Common myeloid progenitor, CD34-positive (primary cell): ENCODE data around the gene UNC13A.

Source experiments
- CTCF ChIA-PET: fragments of 350-600 bp; sonication (Branson Sonifier 250); formaldehyde crosslinking; loops from one replicate; lab custom pipeline; 2021; ENCODE audit warnings: antibody characterized with exemption; lab: Charles Lee
- POLR2A ChIA-PET: fragments of 350-600 bp; sonication (Branson Sonifier 250); formaldehyde crosslinking; loops from one replicate; lab custom pipeline; 2021; ENCODE audit warnings: antibody characterized with exemption; lab: Charles Lee
- DNase-seq, 3 donors: peaks; one replicate each; pipeline versions ENCODE4 v3.0.0 to v3.0.0-alpha.2; 2013
- H3K27ac ChIP-seq, 2 experiments: 1 replicate in 1 of 2; 2 replicates in 1 of 2; pipeline ENCODE4 v1.7.0; 2013; ENCODE audit warnings: inconsistent platforms in 2 of 2, low read length in 2 of 2, mild to moderate bottlenecking in 2 of 2, low read depth in 1 of 2, moderate library complexity in 1 of 2; ENCODE audit not compliant: severe bottlenecking in 2 of 2, insufficient read depth in 1 of 2, poor library complexity in 1 of 2
- H3K27me3 ChIP-seq, 5 experiments: replicated peaks in 2 of 5; 1 replicate in 3 of 5; 2 replicates in 2 of 5; pipeline versions ENCODE4 v1.6.1 to v1.7.0; 2013; ENCODE audit warnings: low read length in 4 of 5, mild to moderate bottlenecking in 2 of 5, moderate library complexity in 2 of 5, inconsistent platforms in 1 of 5; ENCODE audit not compliant: insufficient read depth in 5 of 5, control insufficient read depth in 4 of 5
- H3K36me3 ChIP-seq, 4 experiments: 1 replicate in 2 of 4; 2 replicates in 2 of 4; pipeline versions ENCODE4 v1.6.1 to v1.7.0; 2013; ENCODE audit warnings: low read length in 3 of 4, control low read depth in 1 of 4, mild to moderate bottlenecking in 1 of 4; ENCODE audit not compliant: control insufficient read depth in 4 of 4, insufficient read depth in 4 of 4
- H3K4me1 ChIP-seq, 4 experiments: 1 replicate in 3 of 4; 2 replicates in 1 of 4; pipeline versions ENCODE4 v1.6.1 to v1.7.1; 2013; ENCODE audit warnings: low read length in 3 of 4, mild to moderate bottlenecking in 3 of 4, control low read depth in 1 of 4, inconsistent platforms in 1 of 4, moderate library complexity in 1 of 4; ENCODE audit not compliant: control insufficient read depth in 4 of 4, insufficient read depth in 4 of 4; ENCODE audit errors: control extremely low read depth in 1 of 4
- H3K4me3 ChIP-seq, 7 experiments: 1 replicate in 4 of 7; 2 replicates in 3 of 7; pipeline versions ENCODE4 v1.5.1 to v1.7.0; 2013; ENCODE audit warnings: mild to moderate bottlenecking in 7 of 7, low read length in 6 of 7, moderate library complexity in 6 of 7, inconsistent platforms in 2 of 7, low read depth in 2 of 7, control low read depth in 1 of 7; ENCODE audit not compliant: insufficient read depth in 4 of 7, control insufficient read depth in 1 of 7; ENCODE audit errors: extremely low read depth in 1 of 7
- H3K9me3 ChIP-seq, 5 experiments: 1 replicate in 4 of 5; 2 replicates in 1 of 5; pipeline versions ENCODE4 v1.6.1 to v1.7.1; 2013; ENCODE audit warnings: low read length in 4 of 5, mild to moderate bottlenecking in 2 of 5, inconsistent platforms in 1 of 5, low read depth in 1 of 5, moderate library complexity in 1 of 5; ENCODE audit not compliant: control insufficient read depth in 4 of 5, insufficient read depth in 2 of 5; ENCODE audit errors: control extremely low read depth in 1 of 5
- WGBS: methylation state at CpG from one replicate; pipeline ENCODE4 v1.1.5; 2013; ENCODE audit not compliant: insufficient coverage; 5-methylcytosine and 5-hydroxymethylcytosine counted together

The UNC13A gene

GRCh38 chr19:17721111-17721628 lies 33.0 kb upstream of the UNC13A start:
- ChIA-PET POLR2A (interaction anchor here (0.7 kb wide), 1 partner anchor 134 kb away, joined by 3 read pairs; no protein-coding TSS in a partner anchor), CTCF (interaction anchor here (0.6 to 1.0 kb wide), 2 partner anchors 24 to 149 kb away, joined by 3 read pairs; no protein-coding TSS in a partner anchor)
- no peaks in the 10 kb centered on the region for H3K9me3 ChIP-seq
- H3K36me3 ChIP-seq = peaks cover 4 to 29% (median 25%) of the 10 kb centered on the region in 4 experiments
- peak in 1 of 3 donors; percentile 11 for DNase-seq
- H3K4me3 ChIP-seq = peak overlapping the region in 5 of 7 experiments; percentile 77 to 93 (median 88)
- WGBS = 57% methylated on average over 9 of the region's 12 CpGs
- no peaks in the 10 kb centered on the region for H3K27me3 ChIP-seq
- peaks cover 2 to 51% (median 46%) of the 10 kb centered on the region in 4 experiments for H3K4me1 ChIP-seq
- H3K27ac ChIP-seq = peak overlapping the region in 1 of 2 experiments; percentile 39

DNA sequence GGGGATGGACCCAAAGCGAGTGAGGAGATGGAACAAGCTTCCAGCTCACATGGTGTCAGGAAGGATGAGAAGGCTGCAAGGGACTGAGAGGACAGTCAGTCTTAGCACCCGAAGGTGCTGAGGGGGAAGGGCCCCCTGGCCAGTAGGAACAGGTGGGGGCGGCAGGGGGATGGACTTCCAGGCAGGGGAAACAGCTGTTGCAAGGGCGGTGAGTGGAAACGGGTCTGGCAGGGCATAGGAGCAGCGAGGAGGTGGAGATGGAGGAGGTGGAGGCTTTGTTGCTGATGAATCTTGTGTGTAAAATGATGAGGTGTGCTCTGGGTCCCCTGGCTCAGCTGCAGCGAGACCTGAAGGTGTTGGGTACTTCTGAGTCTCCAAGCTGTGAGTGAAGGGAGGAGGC lies 32.3 kb upstream of the UNC13A start:
- Histone ChIP-seq H3K9me3 (no peaks in the 10 kb centered on the region), H3K36me3 (peaks cover 2 to 21% (median 19%) of the 10 kb centered on the region in 4 experiments), H3K27ac (peak overlapping the region in 1 of 2 experiments; percentile 78), H3K4me3 (peak overlapping the region; percentile 58 to 93 (median 82)), H3K4me1 (peaks cover 2 to 51% (median 46%) of the 10 kb centered on the region in 4 experiments), H3K27me3 (no peaks in the 10 kb centered on the region)
- CTCF ChIA-PET = interaction anchor here (0.7 to 2.6 kb wide), 3 partner anchors 24 to 46 kb away, joined by 3 to 9 read pairs (median 3); no protein-coding TSS in a partner anchor
- WGBS = 11% methylated on average over 7 of the region's 7 CpGs
- POLR2A ChIA-PET = interaction anchor here (0.7 to 1.2 kb wide), 2 partner anchors 57 to 135 kb away, joined by 3 read pairs; no protein-coding TSS in a partner anchor
- no peak for DNase-seq

- Histone ChIP-seq H3K4me3 (peak overlapping the region; percentile 58 to 93 (median 82)), H3K27me3 (no peaks in the 10 kb centered on the region), H3K36me3 (peaks cover 0 to 16% (median 13%) of the 10 kb centered on the region in 4 experiments), H3K4me1 (peaks cover 2 to 51% (median 46%) of the 10 kb centered on the region in 4 experiments), H3K9me3 (no peaks in the 10 kb centered on the region), H3K27ac (peak overlapping the region in 1 of 2 experiments; percentile 78)
- WGBS = 9% methylated on average over 27 of the region's 38 CpGs
- ChIA-PET POLR2A (interaction anchor here (1.2 to 1.4 kb wide), 2 partner anchors 35 to 58 kb away, joined by 3 to 6 read pairs; no protein-coding TSS in a partner anchor), CTCF (interaction anchor here (0.7 to 2.6 kb wide), 2 partner anchors 39 to 47 kb away, joined by 3 to 9 read pairs; no protein-coding TSS in a partner anchor)
- DNase-seq = peak in 1 of 3 donors; percentile 17
These were observed 31.7 kb upstream of the UNC13A start for GRCh38 chr19:17719730-17720400.

- H3K27me3 ChIP-seq = no peaks in the 10 kb centered on the region
- peak within 1 kb of the TSS in 1 of 2 experiments; percentile 78 for H3K27ac ChIP-seq
- H3K36me3 ChIP-seq = peaks cover 0 to 8% (median 6%) of the 10 kb centered on the region in 4 experiments
- no peaks in the 10 kb centered on the region for H3K9me3 ChIP-seq
- ChIA-PET CTCF (interaction anchor here (1.0 to 2.6 kb wide), 3 partner anchors 20 to 48 kb away, joined by 3 to 9 read pairs (median 3); no protein-coding TSS in a partner anchor), POLR2A (interaction anchor here (1.0 to 1.4 kb wide), 4 partner anchors 10 to 59 kb away, joined by 3 to 6 read pairs (median 4); partner anchors contain the start of gene FCHO1)
- WGBS = 3% methylated on average over 28 of the region's 53 CpGs
- peaks cover 2 to 51% (median 46%) of the 10 kb centered on the region in 4 experiments for H3K4me1 ChIP-seq
- H3K4me3 ChIP-seq = peak within 1 kb of the TSS; percentile 58 to 93 (median 82)
- peak; percentile 43 to 55 (median 51) for DNase-seq
These were observed 31.0 kb upstream of the UNC13A start, which contains the start of gene MAP1S for GRCh38 chr19:17718947-17719711. MAP1S (plus strand) TSS chr19:17719480; CDS start chr19:17719503, 23 bp downstream.

DNA sequence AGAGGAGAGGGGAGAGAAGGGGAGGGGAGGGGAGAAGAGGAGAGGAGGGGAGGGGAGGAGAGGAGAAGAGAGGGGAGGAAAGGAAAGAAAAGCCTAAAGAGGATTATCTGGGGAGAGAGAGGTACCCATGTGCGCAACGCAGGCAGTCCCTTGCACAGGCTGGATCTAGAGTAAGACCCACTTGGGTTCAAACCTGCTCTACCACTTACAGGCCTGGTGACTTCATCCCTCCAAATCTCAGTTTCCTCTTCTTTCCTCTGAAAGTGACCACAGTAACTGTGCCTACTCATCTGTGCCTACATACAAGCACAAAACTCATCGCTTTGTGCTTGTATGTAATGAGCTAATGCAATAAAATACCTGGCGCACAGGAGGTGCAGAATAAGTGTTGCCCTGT lies 30.4 kb upstream of the UNC13A start:
- ChIA-PET CTCF (interaction anchor here (0.6 to 2.6 kb wide), 4 partner anchors 20 to 136 kb away, joined by 3 to 9 read pairs (median 3); no protein-coding TSS in a partner anchor), POLR2A (interaction anchor here (1.0 to 1.4 kb wide), 3 partner anchors 9 to 36 kb away, joined by 4 to 6 read pairs (median 5); partner anchors contain the start of gene FCHO1)
- Histone ChIP-seq H3K27ac (no peak overlapping the region), H3K27me3 (no peaks in the 10 kb centered on the region), H3K9me3 (no peaks in the 10 kb centered on the region), H3K36me3 (peaks cover 0 to 3% (median 1%) of the 10 kb centered on the region in 4 experiments), H3K4me3 (peak overlapping the region in 3 of 7 experiments; percentile 23 to 93 (median 82)), H3K4me1 (peaks cover 2 to 51% (median 46%) of the 10 kb centered on the region in 4 experiments)
- WGBS = 90% methylated on average over 3 of the region's 4 CpGs
- DNase-seq = peak in 1 of 3 donors; percentile 34

- ChIA-PET POLR2A (interaction anchor here (0.6 to 1.2 kb wide), 3 partner anchors 8 to 46 kb away, joined by 3 read pairs; no protein-coding TSS in a partner anchor), CTCF (interaction anchor here (1.0 to 3.0 kb wide), 5 partner anchors 12 to 50 kb away, joined by 3 to 22 read pairs (median 4); no protein-coding TSS in a partner anchor)
- peaks cover 2 to 40% (median 36%) of the 10 kb centered on the region in 4 experiments for H3K4me1 ChIP-seq
- peak in 1 of 3 donors; percentile 31 for DNase-seq
- H3K4me3 ChIP-seq = no peak overlapping the region
- H3K27me3 ChIP-seq = no peaks in the 10 kb centered on the region
- peaks cover 0 to 3% (median 0%) of the 10 kb centered on the region in 4 experiments for H3K36me3 ChIP-seq
- 94% methylated on average over 2 of the region's 4 CpGs for WGBS
- no peaks in the 10 kb centered on the region for H3K9me3 ChIP-seq
- no peak overlapping the region for H3K27ac ChIP-seq
These were observed 28.3 kb upstream of the UNC13A start for GRCh38 chr19:17716309-17716929.
